Measurements from ENCODE around the gene RPL29. TPM values are rescaled to one million over a fixed set of nuclear protein-coding genes. Genes with fewer than 3 reads are reported as not detected.
A peak's percentile ranks its signal among the peaks of the same experiment; 100 is the strongest.

Gene RPL29
- total and polyA plus RNA-seq, 2 of the 8 experiments (the other 6 are each of a cell fraction or from before 2014, with no cell fraction given), result 1,467 to 2,660 TPM

DNA sequence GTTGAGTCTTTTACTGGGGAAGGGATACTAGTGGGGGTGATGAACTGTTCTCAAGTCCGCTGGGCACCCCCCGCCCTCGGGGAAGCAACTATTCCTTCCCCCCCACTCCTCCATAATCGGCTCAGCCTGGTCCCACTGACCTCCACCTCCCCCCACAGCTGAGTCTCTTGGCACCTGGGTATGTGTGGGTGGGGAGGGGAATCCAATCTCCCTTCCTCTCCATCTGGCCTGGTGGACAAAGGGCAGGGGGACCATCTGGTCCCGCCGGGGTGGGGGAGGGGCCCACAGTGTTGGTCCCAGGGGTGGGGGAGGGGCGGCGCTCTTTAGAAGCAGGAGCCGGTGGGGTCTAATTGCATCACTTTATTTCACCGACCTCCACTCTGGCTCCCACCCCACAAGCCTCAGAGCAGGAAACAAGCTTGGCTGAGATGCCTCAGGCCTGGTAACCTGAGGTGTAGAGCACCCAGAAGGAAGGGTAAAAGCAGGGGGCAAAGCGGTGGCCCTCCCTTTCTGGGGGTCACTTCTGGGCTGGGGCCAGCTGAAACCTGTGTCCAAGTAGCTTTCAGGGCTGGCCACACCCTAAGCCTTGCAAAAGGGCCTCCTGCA, 27.4 kb downstream of the RPL29 start (continued):
- no peak for TF ChIP-seq KDM1A (IDR thresholded peaks at IDR 0.05; ENCODE audit: borderline replicate concordance, low read length)
- no peak for TF ChIP-seq FOSL1 (IDR thresholded peaks at IDR 0.05; ENCODE audit: insufficient read depth, low read depth, low read length)
- TF ChIP-seq, protein P1, sequence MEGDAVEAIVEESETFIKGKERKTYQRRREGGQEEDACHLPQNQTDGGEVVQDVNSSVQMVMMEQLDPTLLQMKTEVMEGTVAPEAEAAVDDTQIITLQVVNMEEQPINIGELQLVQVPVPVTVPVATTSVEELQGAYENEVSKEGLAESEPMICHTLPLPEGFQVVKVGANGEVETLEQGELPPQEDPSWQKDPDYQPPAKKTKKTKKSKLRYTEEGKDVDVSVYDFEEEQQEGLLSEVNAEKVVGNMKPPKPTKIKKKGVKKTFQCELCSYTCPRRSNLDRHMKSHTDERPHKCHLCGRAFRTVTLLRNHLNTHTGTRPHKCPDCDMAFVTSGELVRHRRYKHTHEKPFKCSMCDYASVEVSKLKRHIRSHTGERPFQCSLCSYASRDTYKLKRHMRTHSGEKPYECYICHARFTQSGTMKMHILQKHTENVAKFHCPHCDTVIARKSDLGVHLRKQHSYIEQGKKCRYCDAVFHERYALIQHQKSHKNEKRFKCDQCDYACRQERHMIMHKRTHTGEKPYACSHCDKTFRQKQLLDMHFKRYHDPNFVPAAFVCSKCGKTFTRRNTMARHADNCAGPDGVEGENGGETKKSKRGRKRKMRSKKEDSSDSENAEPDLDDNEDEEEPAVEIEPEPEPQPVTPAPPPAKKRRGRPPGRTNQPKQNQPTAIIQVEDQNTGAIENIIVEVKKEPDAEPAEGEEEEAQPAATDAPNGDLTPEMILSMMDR (IDR thresholded peaks at IDR 0.05; ENCODE audit: control extremely low read depth in 1 of 3, insufficient read depth in 1 of 3, low read depth in 1 of 3, low read length in 3 of 3), result no peak
- TF ChIP-seq SUZ12 (IDR thresholded peaks at IDR 0.05; ENCODE audit: low read length), result no peak
- no peak for TF ChIP-seq RAD21 (IDR thresholded peaks at IDR 0.05 in 1 of 2, conservative IDR thresholded peaks at IDR 0.05 in 1 of 2; ENCODE audit: low read depth in 2 of 2, low read length in 2 of 2)
- no peak; the same call in 1 of the 2 replicates for TF ChIP-seq SP1 (IDR thresholded peaks at IDR 0.05; ENCODE audit: low read depth, low read length)
- no peak for TF ChIP-seq BRCA1 (IDR thresholded peaks at IDR 0.05; ENCODE audit: low read depth, low read length)
- peak; percentile 90; the same call in 1 of the 2 replicates for TF ChIP-seq TCF12 (IDR thresholded peaks at IDR 0.05; ENCODE audit: low read depth, low read length)
- peak; percentile 68; the same call in 1 of the 2 replicates for TF ChIP-seq POLR2AphosphoS5 (IDR thresholded peaks at IDR 0.05; ENCODE audit: low read depth, low read length)
- TF ChIP-seq, protein P2, sequence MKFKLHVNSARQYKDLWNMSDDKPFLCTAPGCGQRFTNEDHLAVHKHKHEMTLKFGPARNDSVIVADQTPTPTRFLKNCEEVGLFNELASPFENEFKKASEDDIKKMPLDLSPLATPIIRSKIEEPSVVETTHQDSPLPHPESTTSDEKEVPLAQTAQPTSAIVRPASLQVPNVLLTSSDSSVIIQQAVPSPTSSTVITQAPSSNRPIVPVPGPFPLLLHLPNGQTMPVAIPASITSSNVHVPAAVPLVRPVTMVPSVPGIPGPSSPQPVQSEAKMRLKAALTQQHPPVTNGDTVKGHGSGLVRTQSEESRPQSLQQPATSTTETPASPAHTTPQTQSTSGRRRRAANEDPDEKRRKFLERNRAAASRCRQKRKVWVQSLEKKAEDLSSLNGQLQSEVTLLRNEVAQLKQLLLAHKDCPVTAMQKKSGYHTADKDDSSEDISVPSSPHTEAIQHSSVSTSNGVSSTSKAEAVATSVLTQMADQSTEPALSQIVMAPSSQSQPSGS (IDR thresholded peaks at IDR 0.05; ENCODE audit: low read length), result no peak
- no peak for TF ChIP-seq RFX5 (IDR thresholded peaks at IDR 0.05; ENCODE audit: borderline replicate concordance, low read depth, low read length)
- TF ChIP-seq YY1 (IDR thresholded peaks at IDR 0.05; ENCODE audit: low read depth, low read length), result no peak
